Astrocyte (in vitro differentiated cells and primary cell): ENCODE measurements around the gene CCDC77.

Experiments
- CTCF ChIP-seq: IDR thresholded peaks from 2 replicates; pipeline ENCODE4 v1.5.1; 2011; ENCODE audit warnings: low read depth, mild to moderate bottlenecking, inconsistent platforms, low read length, moderate library complexity; ENCODE audit not compliant: insufficient read depth
- EZH2 ChIP-seq: IDR thresholded peaks from 2 replicates; pipeline ENCODE4 v1.6.1; 2012; ENCODE audit warnings: mild to moderate bottlenecking, low read length, inconsistent platforms; ENCODE audit not compliant: insufficient read depth

- TF ChIP-seq CTCF (no peak), EZH2 (no peak)
These were observed 33.5 kb upstream of the CCDC77 start for GRCh38 chr12:367972-368371.
